Motor neuron (in vitro differentiated cells): ENCODE data around the gene ODC1. TPM values are rescaled to one million over a fixed set of nuclear protein-coding genes. Genes with fewer than 3 reads are reported as not detected.

Source experiments
- ATAC-seq, 8 experiments: fragments of 200-7000 bp; cut with Tn5 transposase; replicated peaks in 6 of 8; 2 replicates each; pipeline ENCODE4 v1.8.0; 2021; ENCODE audit warnings: mild to moderate bottlenecking in 8 of 8, moderate library complexity in 8 of 8
- H3K27ac ChIP-seq, 2 donors: fragments of 250-450 bp; sonication (Bioruptor Pico); 2 replicates each; pipeline ENCODE4 v1.9.0; 2021; ENCODE audit warnings: antibody characterized with exemption in 2 of 2, mild to moderate bottlenecking in 2 of 2, moderate library complexity in 1 of 2
- H3K4me1 ChIP-seq, 2 donors: fragments of 250-450 bp; sonication (Bioruptor Pico); replicated peaks in 1 of 2; 2 replicates each; pipeline ENCODE4 v1.6.1; 2021; ENCODE audit warnings: antibody characterized with exemption in 2 of 2, mild to moderate bottlenecking in 2 of 2, moderate library complexity in 1 of 2
- H3K4me3 ChIP-seq, 5 donors: fragments of 250-450 bp; sonication (Bioruptor Pico); 2 replicates each; pipeline ENCODE4 v1.9.0; 2021; ENCODE audit warnings: antibody characterized with exemption in 5 of 5, mild to moderate bottlenecking in 5 of 5, moderate library complexity in 4 of 5
- WGBS, 10 experiments: fragments of 450-650 bp; shearing (Covaris generic); methylation state at CpG; one replicate each; pipeline ENCODE4 v1.0.0; 2022; 5-methylcytosine and 5-hydroxymethylcytosine counted together
- in situ Hi-C, 9 experiments: fragments of 400-800 bp; cut with MboI; loops; one replicate each; pipeline ENCODE4 v1.15.0; 2021; ENCODE audit warnings: low sequenced_read_pairs in 9 of 9, low pct_unique_long_range_greater_than_20kb in 2 of 9; ENCODE audit not compliant: unreplicated experiment in 9 of 9
- total RNA-seq, 8 experiments: library from RNA; unstranded; fragments of 300-600 nt; gene quantifications; 2 replicates each; pipeline versions ENCODE4 v1.2.3 to v1.2.4, GENCODE V29; 2022

Gene ODC1
- total RNA-seq, 8 experiments from 2014 or later: 44.7 to 401 (median 283) TPM

DNA sequence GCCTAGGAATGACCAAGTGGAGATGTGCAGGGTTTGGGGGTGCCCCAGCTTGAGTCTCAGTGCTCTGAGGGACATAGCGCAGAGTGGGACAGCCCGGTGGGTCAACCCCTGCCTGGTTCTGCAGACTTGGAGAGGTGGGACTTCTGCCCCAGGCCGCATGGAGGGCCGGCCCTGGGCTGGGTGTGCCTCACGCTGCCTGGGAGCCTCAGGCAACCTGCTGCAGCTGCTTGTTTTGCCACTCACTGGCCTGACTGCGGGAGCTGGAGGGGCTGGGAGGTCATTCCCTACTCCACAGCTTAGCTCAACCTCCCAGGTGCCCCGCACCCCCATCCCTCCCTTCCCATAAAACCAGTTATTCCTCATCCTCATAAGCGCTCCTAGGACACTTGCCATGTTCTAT, 33.1 kb downstream of the ODC1 start:
- H3K4me1 ChIP-seq: peaks cover 9 to 17% of the 10 kb centered on the region in 2 donors
- WGBS, 10 experiments: 93% methylated on average over 5 of the region's 8 CpGs; no CpG with 5 or more reads in 9 of the 10 experiments
- peak in 3 of 8 experiments; percentile 79 to 89 (median 86) for ATAC-seq
- in situ Hi-C loops: loop anchor here in 6 of 9 experiments (10.0 to 25.0 kb wide), 2 partner anchors 278 to 290 kb away; partner anchors contain the start of gene RRM2 (in 1 of the 6)
- H3K4me3 ChIP-seq: no peak overlapping the region
- no peak overlapping the region for H3K27ac ChIP-seq

DNA sequence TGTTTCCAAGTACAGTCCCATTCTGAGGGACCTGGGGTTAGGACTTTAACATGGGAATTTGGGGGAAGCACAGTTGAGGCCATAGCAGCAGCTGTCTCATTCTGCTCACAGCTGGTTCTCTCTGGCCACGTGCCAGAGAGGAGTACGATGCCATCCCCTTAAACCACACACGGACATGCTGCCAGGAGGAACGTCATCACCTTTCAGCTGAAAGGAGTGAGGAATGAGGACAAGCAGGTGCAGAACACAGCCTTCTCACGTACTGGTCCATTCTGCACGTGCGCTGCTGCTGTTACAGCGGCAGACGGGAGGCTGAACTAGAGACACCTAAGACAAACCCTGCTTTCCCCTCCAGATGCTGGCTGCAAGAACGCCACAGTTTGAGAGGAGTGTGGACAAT, 33.5 kb downstream of the ODC1 start:
- Histone ChIP-seq H3K27ac (no peak overlapping the region), H3K4me1 (peaks cover 13 to 20% of the 10 kb centered on the region in 2 donors), H3K4me3 (no peak overlapping the region)
- ATAC-seq: no peak
- in situ Hi-C loops: loop anchor here in 6 of 9 experiments (10.0 to 25.0 kb wide), 2 partner anchors 277 to 290 kb away; partner anchors contain the start of gene RRM2 (in 1 of the 6)
- 30 to 100% (median 86%) methylated on average over 1 to 6 of the region's 10 CpGs; no CpG with 5 or more reads in 3 of the 10 experiments for WGBS, 10 experiments

DNA sequence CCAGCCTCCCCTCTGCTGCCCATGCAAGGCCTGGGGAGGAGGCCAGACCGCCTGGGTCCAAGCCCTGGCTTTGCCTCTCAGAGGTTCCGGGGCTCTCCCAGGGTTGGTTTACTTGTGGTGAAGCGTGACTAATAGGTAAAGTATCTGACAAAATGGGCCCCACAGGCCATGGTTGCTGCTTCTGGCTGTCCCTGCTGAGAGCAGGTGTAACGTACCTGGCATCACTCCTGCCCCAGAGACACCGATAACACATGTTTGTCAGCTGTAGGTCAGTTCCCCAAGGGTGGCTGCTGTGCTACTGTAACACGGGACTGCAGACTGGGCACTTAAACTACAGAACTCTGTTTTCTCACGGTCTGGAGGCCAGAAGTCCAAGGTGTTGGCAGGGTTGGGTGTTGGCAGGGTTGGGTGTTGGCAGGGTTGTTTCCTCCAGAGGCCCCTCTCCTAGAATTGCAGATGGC, 34.1 kb downstream of the ODC1 start:
- 60 to 92% (median 78%) methylated on average over 1 to 7 of the region's 7 CpGs; no CpG with 5 or more reads in 4 of the 10 experiments for WGBS, 10 experiments
- no peak for ATAC-seq
- no peak overlapping the region for H3K4me3 ChIP-seq
- no peak overlapping the region for H3K27ac ChIP-seq
- in situ Hi-C loops: loop anchor here in 6 of 9 experiments (10.0 to 25.0 kb wide), 2 partner anchors 277 to 289 kb away; partner anchors contain the start of gene RRM2 (in 1 of the 6)
- peaks cover 13 to 23% of the 10 kb centered on the region in 2 donors for H3K4me1 ChIP-seq

DNA sequence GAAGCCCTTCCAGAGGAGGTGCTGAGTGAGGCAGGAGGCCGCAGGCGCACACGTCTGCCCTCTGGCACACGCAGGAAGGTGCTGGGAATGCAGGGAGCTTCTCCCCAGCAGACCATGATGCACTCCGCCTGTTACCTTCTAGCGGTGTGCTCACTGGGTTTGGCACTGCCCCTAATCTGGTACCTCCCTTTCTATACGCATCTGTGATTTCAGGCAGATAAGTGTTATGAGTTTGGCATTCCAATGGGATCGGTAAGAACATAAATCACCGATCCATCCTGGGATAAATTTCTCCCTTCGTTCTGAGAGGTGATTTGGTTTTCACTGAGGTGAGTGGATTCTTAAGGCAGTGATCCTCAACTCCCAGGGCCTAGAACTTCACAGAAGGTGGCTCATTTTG, 34.6 kb downstream of the ODC1 start:
- no peak for ATAC-seq
- 75 to 88% (median 81%) methylated on average over 3 to 5 of the region's 10 CpGs; no CpG with 5 or more reads in 7 of the 10 experiments for WGBS, 10 experiments
- Histone ChIP-seq H3K4me3 (no peak overlapping the region), H3K4me1 (peaks cover 18 to 23% of the 10 kb centered on the region in 2 donors), H3K27ac (no peak overlapping the region)
- in situ Hi-C loops: loop anchor here in 6 of 9 experiments (10.0 to 25.0 kb wide), 2 partner anchors 276 to 289 kb away; partner anchors contain the start of gene RRM2 (in 1 of the 6)

DNA sequence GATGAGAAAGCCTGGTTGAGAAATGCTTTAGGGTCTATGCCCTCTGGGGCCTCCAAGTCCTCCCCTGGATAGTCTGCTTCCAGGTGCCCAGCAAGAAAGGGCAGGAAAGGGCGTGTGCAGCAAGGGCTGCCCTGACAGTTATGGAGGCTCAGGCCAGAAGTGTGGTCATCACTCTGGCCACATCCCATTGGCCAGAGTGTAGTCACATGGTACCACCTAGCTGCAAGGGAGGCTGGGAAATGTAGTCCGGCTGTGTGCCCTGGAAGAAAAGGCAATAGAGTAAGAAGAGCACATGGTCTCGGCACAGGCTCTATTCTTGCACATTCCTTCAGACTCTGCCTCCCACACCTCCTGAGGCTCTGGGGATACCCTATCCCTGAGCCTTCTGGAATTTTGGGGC, 35.7 kb downstream of the ODC1 start:
- Histone ChIP-seq H3K4me1 (peaks cover 19 to 23% of the 10 kb centered on the region in 2 donors), H3K27ac (no peak overlapping the region), H3K4me3 (no peak overlapping the region)
- WGBS, 10 experiments: 80 to 100% (median 97%) methylated on average over 1 to 2 of the region's 3 CpGs; no CpG with 5 or more reads in 6 of the 10 experiments
- peak in 7 of 8 experiments; percentile 9 to 62 (median 54) for ATAC-seq
- in situ Hi-C loops: loop anchor here in 6 of 9 experiments (10.0 to 25.0 kb wide), 2 partner anchors 275 to 288 kb away; partner anchors contain the start of gene RRM2 (in 1 of the 6)

DNA sequence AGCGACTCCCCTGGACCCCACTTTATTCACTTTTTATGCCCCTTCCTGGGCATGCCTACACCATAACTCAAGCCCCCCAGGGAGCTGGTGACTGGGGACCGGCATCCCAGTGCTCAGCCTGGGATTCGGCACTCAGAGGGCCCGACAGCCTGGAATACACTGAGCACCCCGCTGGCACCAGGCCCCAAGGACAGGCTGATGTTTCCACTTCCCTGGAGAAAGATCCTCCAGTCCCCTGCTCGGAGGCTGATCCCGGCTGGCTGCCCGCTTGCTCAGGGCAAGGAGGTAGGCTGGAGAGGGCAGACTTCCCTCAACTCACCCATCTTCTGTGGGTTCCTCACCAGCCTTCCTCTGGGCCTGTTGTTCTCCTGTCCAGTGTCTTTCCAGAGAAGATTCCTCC, 36.6 kb downstream of the ODC1 start:
- 80 to 100% (median 100%) methylated on average over 1 to 3 of the region's 8 CpGs; no CpG with 5 or more reads in 5 of the 10 experiments for WGBS, 10 experiments
- Histone ChIP-seq H3K4me3 (no peak overlapping the region), H3K4me1 (peaks cover 19 to 23% of the 10 kb centered on the region in 2 donors), H3K27ac (no peak overlapping the region)
- in situ Hi-C loops: loop anchor here in 6 of 9 experiments (10.0 to 25.0 kb wide), 2 partner anchors 274 to 287 kb away; partner anchors contain the start of gene RRM2 (in 1 of the 6)
- no peak for ATAC-seq

DNA sequence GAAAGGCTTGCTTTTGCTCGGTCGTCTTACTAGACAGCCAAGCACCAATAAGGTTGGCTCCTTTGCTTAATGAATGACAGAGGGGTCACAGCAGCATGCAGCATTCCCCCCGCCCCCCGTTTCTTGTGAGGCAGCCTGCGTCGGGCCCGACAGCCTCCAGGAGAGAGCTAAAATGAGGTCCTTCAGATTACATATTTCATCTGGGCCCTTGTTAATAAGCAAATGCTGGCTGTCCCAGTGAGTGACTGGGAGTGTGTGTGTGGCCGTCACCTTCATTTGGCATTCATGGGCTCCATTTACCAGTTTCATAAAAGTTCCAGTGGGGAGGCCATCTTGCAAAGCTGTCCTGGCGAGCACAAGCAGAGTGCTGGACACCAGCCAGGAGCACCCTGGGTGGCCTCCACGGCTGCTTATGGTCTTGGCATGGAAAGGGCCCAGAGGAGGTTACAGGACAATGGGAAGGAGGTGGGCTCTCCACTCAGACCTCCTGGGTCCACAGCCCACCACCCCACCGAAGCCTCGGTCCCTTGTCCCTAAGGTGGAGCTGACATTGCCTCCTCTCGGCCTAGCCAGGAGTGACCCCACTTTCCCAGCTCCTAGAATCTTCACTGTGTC, 37.2 kb downstream of the ODC1 start:
- Histone ChIP-seq H3K27ac (peak overlapping the region; percentile 69 to 73), H3K4me3 (no peak overlapping the region), H3K4me1 (peaks cover 19 to 23% of the 10 kb centered on the region in 2 donors)
- peak in 2 of 8 experiments; percentile 3 to 48 for ATAC-seq
- WGBS, 10 experiments: 60 to 91% (median 80%) methylated on average over 3 to 7 of the region's 13 CpGs; no CpG with 5 or more reads in 5 of the 10 experiments
- in situ Hi-C loops: loop anchor here in 6 of 9 experiments (10.0 to 25.0 kb wide), 2 partner anchors 274 to 286 kb away; partner anchors contain the start of gene RRM2 (in 1 of the 6)

DNA sequence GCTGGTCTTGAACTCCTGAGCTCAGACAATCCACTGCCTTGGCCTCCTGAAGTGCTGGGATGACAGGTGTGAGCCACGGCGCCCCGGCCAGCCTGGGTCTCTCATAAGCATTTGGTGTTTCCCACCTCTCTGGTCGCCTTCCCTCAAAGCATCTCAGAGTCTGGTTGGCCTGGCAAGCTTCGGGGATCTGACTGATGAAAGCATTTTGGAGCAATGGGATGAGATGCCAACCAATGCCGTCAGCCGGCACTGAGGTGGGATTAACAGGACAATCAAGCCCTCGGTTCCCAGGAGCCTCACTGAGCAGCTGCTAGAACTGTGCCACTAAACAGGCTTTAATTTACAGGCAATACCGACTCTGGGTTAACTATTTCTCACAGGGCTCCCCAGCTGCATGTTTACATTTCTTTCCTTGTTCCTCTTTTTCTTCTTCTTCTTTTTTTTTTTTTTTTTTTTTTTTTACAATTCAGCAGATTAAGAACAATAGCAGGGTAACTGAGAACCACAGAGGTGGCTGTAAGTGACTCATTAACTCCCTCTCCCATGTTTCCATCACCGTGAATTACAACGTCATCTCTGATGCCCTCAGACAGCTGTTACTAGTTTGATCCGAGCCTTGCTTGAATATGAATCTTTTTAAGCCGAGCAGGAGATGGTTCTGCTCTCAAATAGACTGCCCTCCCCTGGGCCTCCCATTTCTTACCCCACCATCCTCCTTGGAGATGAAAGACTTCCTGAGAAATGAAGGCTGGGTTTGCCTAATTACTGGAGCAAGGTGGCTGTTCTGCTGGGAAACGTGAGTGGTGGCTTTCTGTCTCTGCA, 37.9 kb downstream of the ODC1 start:
- Histone ChIP-seq H3K4me3 (no peak overlapping the region), H3K27ac (peak overlapping the region; percentile 69 to 73), H3K4me1 (peaks cover 19 to 23% of the 10 kb centered on the region in 2 donors)
- ATAC-seq: peak in 5 of 8 experiments; percentile 47 to 65 (median 57)
- WGBS, 10 experiments: 0 to 98% (median 53%) methylated on average over 1 to 10 of the region's 14 CpGs
- in situ Hi-C loops: loop anchor here in 6 of 9 experiments (10.0 to 25.0 kb wide), 2 partner anchors 273 to 285 kb away; partner anchors contain the start of gene RRM2 (in 1 of the 6)

DNA sequence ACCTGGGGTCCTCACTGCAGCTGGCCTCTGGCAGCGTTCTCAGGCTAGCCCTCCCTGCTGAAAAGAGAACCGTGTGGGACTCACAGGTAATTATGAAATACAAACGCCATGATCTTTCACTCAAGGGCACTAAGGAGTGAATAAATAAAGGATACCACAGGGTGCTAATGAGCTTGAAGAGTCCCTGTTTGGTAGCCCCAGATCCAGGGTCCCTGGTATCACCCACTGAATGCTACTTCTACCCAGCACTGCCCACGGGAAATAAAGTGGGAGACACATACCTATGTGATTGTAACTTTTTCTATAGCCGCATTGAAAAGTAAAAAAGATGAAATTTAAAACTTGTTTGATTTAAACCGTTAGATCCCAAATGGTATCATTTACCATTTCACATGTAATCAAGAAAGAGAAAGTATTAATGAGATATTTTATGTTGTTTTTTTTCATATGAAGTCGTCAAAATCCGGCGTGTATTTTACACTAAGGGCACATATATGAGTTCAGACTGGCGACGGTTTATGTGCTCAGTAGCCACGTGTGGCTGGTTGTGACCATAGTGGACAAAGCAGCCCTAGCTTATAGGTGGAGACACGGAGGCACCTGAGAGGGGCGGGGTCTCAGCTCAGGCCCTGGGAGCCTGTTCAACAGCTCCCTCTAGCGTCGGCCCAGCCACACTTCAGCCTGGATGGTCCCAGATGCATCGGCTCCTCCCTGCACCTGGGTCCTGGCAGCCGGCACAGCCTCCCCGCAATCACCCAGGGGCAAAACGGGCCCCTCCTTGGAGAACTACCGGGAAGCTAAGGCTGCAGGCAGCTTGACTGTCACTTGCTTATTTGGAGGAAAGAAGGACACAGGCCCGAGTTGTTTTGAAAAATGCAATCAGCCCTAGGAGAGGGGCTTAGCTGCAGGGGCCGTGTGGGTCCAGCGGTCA, 39.2 kb downstream of the ODC1 start:
- 15 to 83% (median 40%) methylated on average over 1 to 15 of the region's 24 CpGs; no CpG with 5 or more reads in 1 of the 10 experiments for WGBS, 10 experiments
- H3K4me1 ChIP-seq: peaks cover 19 to 23% of the 10 kb centered on the region in 2 donors
- no peak overlapping the region for H3K4me3 ChIP-seq
- ATAC-seq: peak; percentile 52 to 93 (median 87)
- no peak overlapping the region for H3K27ac ChIP-seq
- in situ Hi-C loops: loop anchor here in 6 of 9 experiments (10.0 to 25.0 kb wide), 2 partner anchors 264 to 272 kb away; no protein-coding TSS in a partner anchor

DNA sequence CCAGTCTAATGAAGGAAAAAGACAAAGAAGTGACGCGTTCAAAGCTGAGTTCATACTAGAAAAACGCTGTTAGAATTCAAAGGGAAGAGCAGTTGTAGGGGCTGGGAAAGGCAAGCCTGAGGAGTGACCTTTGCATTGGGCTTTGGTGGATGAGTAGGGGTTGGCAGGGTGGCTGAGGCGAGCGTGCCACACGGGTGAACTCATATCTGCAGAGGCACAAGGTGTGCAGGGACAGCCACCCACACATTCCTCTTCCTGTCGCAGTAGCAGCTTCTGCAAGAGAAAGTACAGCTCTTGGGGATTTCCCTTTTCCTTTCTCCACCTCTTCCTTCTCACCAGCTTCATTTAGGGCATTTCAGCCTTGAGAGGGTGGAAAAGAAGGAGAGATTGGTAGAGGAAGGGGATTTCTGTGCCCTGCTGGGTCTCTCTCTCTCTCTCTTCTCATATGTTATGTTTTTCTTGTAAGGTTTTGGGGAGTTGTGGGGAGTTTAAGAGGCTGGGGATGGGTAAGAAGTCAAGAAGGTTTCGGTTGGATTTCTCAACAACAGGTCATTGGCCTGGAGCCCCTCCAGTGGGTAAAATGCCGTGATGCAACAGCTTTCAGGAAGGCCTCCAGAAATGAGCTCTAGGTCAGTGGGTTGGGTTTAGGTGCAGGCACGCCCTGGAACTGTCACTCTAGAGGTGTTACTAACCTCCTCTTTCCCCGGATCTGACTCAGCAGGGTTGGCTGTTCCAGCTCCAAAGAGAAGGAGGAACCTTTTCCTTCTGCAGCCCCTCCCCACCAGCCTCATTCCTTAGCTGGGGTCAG, 40.1 kb downstream of the ODC1 start:
- in situ Hi-C loops: loop anchor here in 6 of 9 experiments (10.0 to 25.0 kb wide), 2 partner anchors 263 to 271 kb away; no protein-coding TSS in a partner anchor
- peaks cover 19 to 23% of the 10 kb centered on the region in 2 donors for H3K4me1 ChIP-seq
- no peak overlapping the region for H3K4me3 ChIP-seq
- 47 to 88% (median 71%) methylated on average over 2 to 9 of the region's 11 CpGs; no CpG with 5 or more reads in 4 of the 10 experiments for WGBS, 10 experiments
- ATAC-seq: peak in 2 of 8 experiments; percentile 62 to 68
- H3K27ac ChIP-seq: no peak overlapping the region

DNA sequence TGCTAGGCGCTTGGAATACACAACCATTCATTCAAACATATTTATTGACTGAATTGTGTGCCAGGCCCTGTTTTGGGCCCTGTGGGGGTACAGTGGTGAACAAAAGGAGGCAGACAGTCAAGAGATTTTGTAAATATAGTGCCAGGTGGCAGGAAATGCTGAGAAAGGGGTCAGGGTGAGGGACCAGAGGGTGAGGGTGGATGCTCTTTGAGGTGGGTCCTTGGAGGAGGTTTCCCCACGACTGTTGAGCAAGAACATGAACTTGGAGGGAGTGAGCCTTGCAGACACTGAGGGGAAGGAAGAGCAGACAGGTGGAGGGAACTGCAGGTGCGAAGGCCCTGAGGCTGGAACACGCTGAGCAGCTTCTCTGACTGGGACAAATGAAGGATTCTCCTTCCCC, 40.7 kb downstream of the ODC1 start:
- peaks cover 19 to 23% of the 10 kb centered on the region in 2 donors for H3K4me1 ChIP-seq
- no peak overlapping the region for H3K27ac ChIP-seq
- WGBS, 10 experiments: 60 to 100% (median 92%) methylated on average over 1 to 3 of the region's 4 CpGs; no CpG with 5 or more reads in 2 of the 10 experiments
- no peak for ATAC-seq
- in situ Hi-C loops: loop anchor here in 6 of 9 experiments (10.0 to 25.0 kb wide), 2 partner anchors 263 to 270 kb away; no protein-coding TSS in a partner anchor
- no peak overlapping the region for H3K4me3 ChIP-seq
